GM19397 (cell line): ENCODE data around the gene CD40LG.

ENCODE experiments used
- ATAC-seq: cut with Tn5 transposase; IDR thresholded peaks from one replicate; pipeline ENCODE4 v1.9.1; 2021; ENCODE audit warnings: mild to moderate bottlenecking, moderate library complexity; ENCODE audit not compliant: unreplicated experiment

The CD40LG gene

GRCh38 chrX:136692271-136692670 is 44.3 kb downstream of the CD40LG start:
- no peak for ATAC-seq

- peak; percentile 73 for ATAC-seq
These were observed 46.6 kb downstream of the CD40LG start for GRCh38 chrX:136694431-136695087.

- no peak for ATAC-seq
These were observed 49.2 kb downstream of the CD40LG start for GRCh38 chrX:136697156-136697555.

- no peak for ATAC-seq
These were observed 60.4 kb downstream of the CD40LG start for GRCh38 chrX:136708348-136708747.
